Hepatocyte (in vitro differentiated cells): ENCODE results near the gene DEUP1.

Experiments used
- EZH2 ChIP-seq: fragments of 200-600 bp; sonication (generic); IDR thresholded peaks from 2 replicates; pipeline ENCODE4 v1.6.1; 2016; ENCODE audit warnings: antibody characterized with exemption, mild to moderate bottlenecking, borderline replicate concordance
- TF ChIP-seq, protein P1 (sequence below): fragments of 200-600 bp; sonication (generic); IDR thresholded peaks from 2 replicates; pipeline ENCODE4 v1.5.1; 2016; ENCODE audit warnings: antibody characterized with exemption, mild to moderate bottlenecking; ENCODE audit not compliant: poor library complexity

GRCh38 chr11:93403930-93404329, 73.4 kb downstream of the DEUP1 start:
- TF ChIP-seq, protein P1, sequence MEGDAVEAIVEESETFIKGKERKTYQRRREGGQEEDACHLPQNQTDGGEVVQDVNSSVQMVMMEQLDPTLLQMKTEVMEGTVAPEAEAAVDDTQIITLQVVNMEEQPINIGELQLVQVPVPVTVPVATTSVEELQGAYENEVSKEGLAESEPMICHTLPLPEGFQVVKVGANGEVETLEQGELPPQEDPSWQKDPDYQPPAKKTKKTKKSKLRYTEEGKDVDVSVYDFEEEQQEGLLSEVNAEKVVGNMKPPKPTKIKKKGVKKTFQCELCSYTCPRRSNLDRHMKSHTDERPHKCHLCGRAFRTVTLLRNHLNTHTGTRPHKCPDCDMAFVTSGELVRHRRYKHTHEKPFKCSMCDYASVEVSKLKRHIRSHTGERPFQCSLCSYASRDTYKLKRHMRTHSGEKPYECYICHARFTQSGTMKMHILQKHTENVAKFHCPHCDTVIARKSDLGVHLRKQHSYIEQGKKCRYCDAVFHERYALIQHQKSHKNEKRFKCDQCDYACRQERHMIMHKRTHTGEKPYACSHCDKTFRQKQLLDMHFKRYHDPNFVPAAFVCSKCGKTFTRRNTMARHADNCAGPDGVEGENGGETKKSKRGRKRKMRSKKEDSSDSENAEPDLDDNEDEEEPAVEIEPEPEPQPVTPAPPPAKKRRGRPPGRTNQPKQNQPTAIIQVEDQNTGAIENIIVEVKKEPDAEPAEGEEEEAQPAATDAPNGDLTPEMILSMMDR: no peak
- TF ChIP-seq EZH2: no peak
